Parathyroid adenoma (tissue), 2 donors: Measurements from ENCODE around the gene AKAP9.

Experiments used
- H2AFZ ChIP-seq: fragments of 300-600 bp; sonication (generic); one replicate; pipeline ENCODE4 v1.7.0; 2017; ENCODE audit warnings: antibody characterized with exemption, mild to moderate bottlenecking
- H3K27ac ChIP-seq: fragments of 300-600 bp; sonication (generic); one replicate; pipeline ENCODE4 v1.7.0; 2017
- H3K27me3 ChIP-seq: fragments of 300-600 bp; sonication (generic); one replicate; pipeline ENCODE4 v1.7.0; 2017; ENCODE audit warnings: low read length; ENCODE audit not compliant: control insufficient read depth, insufficient read depth
- H3K36me3 ChIP-seq: fragments of 300-600 bp; sonication (generic); one replicate; pipeline ENCODE4 v1.7.0; 2017; ENCODE audit warnings: low read length; ENCODE audit not compliant: control insufficient read depth, insufficient read depth
- H3K4me1 ChIP-seq: fragments of 300-600 bp; sonication (generic); one replicate; pipeline ENCODE4 v1.7.0; 2017; ENCODE audit warnings: control low read depth
- H3K4me2 ChIP-seq: fragments of 300-600 bp; sonication (generic); one replicate; pipeline ENCODE4 v1.7.0; 2017; ENCODE audit warnings: low read length
- H3K4me3 ChIP-seq: fragments of 300-600 bp; sonication (generic); one replicate; pipeline ENCODE4 v1.7.0; 2017; ENCODE audit warnings: low read depth, low read length
- H3K79me2 ChIP-seq: fragments of 300-600 bp; sonication (generic); one replicate; pipeline ENCODE4 v1.7.0; 2017; ENCODE audit warnings: control low read depth
- H3K9ac ChIP-seq: fragments of 300-600 bp; sonication (generic); one replicate; pipeline ENCODE4 v1.7.0; 2017; ENCODE audit warnings: mild to moderate bottlenecking
- H3K9me3 ChIP-seq: fragments of 300-600 bp; sonication (generic); one replicate; pipeline ENCODE4 v1.7.0; 2017; ENCODE audit warnings: low read length; ENCODE audit not compliant: control insufficient read depth
- CTCF ChIP-seq: fragments of 300-600 bp; sonication (generic); IDR thresholded peaks from one replicate; pipeline ENCODE4 v1.7.0; 2017; ENCODE audit warnings: antibody characterized with exemption, mild to moderate bottlenecking
- donor health status: primary hyperparathyroidism.

Gene AKAP9

GRCh38 chr7:92149736-92150239, 209.1 kb downstream of the AKAP9 start:
- no peaks in the 10 kb centered on the region for H3K27me3 ChIP-seq
- no peak overlapping the region for H3K27ac ChIP-seq
- H3K4me2 ChIP-seq: no peak overlapping the region
- H3K4me3 ChIP-seq: no peak overlapping the region
- H3K9me3 ChIP-seq: no peaks in the 10 kb centered on the region
- H3K79me2 ChIP-seq: no peaks in the 10 kb centered on the region
- H2AFZ ChIP-seq: no peak overlapping the region
- no peak overlapping the region for H3K9ac ChIP-seq
- TF ChIP-seq CTCF: no peak
- H3K36me3 ChIP-seq: no peaks in the 10 kb centered on the region
- no peaks in the 10 kb centered on the region for H3K4me1 ChIP-seq

- H3K4me3 ChIP-seq: no peak overlapping the region
- H3K36me3 ChIP-seq: no peaks in the 10 kb centered on the region
- no peaks in the 10 kb centered on the region for H3K4me1 ChIP-seq
- H3K9me3 ChIP-seq: no peaks in the 10 kb centered on the region
- no peak for TF ChIP-seq CTCF
- no peak overlapping the region for H3K9ac ChIP-seq
- no peaks in the 10 kb centered on the region for H3K27me3 ChIP-seq
- H3K4me2 ChIP-seq: no peak overlapping the region
- no peak overlapping the region for H3K27ac ChIP-seq
- H3K79me2 ChIP-seq: no peaks in the 10 kb centered on the region
- H2AFZ ChIP-seq: no peak overlapping the region
Observed at GRCh38 chr7:92150450-92151017, 209.9 kb downstream of the AKAP9 start.

- Histone ChIP-seq H3K9me3 (no peaks in the 10 kb centered on the region), H3K36me3 (no peaks in the 10 kb centered on the region), H3K4me2 (no peak overlapping the region), H3K79me2 (no peaks in the 10 kb centered on the region), H3K4me1 (no peaks in the 10 kb centered on the region), H2AFZ (no peak overlapping the region), H3K4me3 (no peak overlapping the region), H3K27me3 (no peaks in the 10 kb centered on the region), H3K9ac (no peak overlapping the region), H3K27ac (no peak overlapping the region)
- TF ChIP-seq CTCF: no peak
Observed at GRCh38 chr7:92155108-92155739, 214.6 kb downstream of the AKAP9 start.

GRCh38 chr7:92156990-92157389, 216.3 kb downstream of the AKAP9 start:
- no peak overlapping the region for H3K4me3 ChIP-seq
- no peaks in the 10 kb centered on the region for H3K27me3 ChIP-seq
- no peak overlapping the region for H3K9ac ChIP-seq
- H3K27ac ChIP-seq: no peak overlapping the region
- H2AFZ ChIP-seq: no peak overlapping the region
- H3K36me3 ChIP-seq: no peaks in the 10 kb centered on the region
- TF ChIP-seq CTCF: no peak
- no peak overlapping the region for H3K4me2 ChIP-seq
- no peaks in the 10 kb centered on the region for H3K79me2 ChIP-seq
- no peaks in the 10 kb centered on the region for H3K9me3 ChIP-seq
- no peaks in the 10 kb centered on the region for H3K4me1 ChIP-seq
